BE2C (cell line): ENCODE measurements around the gene VSTM4.

ENCODE experiments used
- DNase-seq: peaks from one replicate; pipeline ENCODE4 v3.0.0-alpha.2; 2020
- H3K27me3 ChIP-seq: fragments of 250-450 bp; sonication (Bioruptor Pico); 2 replicates; pipeline ENCODE4 v1.5.1; 2020; ENCODE audit warnings: mild to moderate bottlenecking
- H3K36me3 ChIP-seq: fragments of 250-450 bp; sonication (Bioruptor Pico); 2 replicates; pipeline ENCODE4 v1.5.1; 2020; ENCODE audit warnings: mild to moderate bottlenecking
- H3K4me1 ChIP-seq: fragments of 250-450 bp; sonication (Bioruptor Pico); 2 replicates; pipeline ENCODE4 v1.5.1; 2020
- H3K4me3 ChIP-seq: 2 replicates; pipeline ENCODE4 v1.5.1; 2011; ENCODE audit warnings: low read depth, low read length
- H3K9me3 ChIP-seq: fragments of 250-450 bp; sonication (Bioruptor Pico); 2 replicates; pipeline ENCODE4 v1.5.1; 2020
- CTCF ChIP-seq: IDR thresholded peaks from 2 replicates; pipeline ENCODE4 v1.5.1; 2012; ENCODE audit warnings: mild to moderate bottlenecking, low read depth, low read length

The VSTM4 gene

GRCh38 chr10:49050366-49050765 lies 65.0 kb downstream of the VSTM4 start:
- H3K4me1 ChIP-seq, result no peaks in the 10 kb centered on the region
- no peaks in the 10 kb centered on the region for H3K36me3 ChIP-seq
- DNase-seq, result no peak
- no peaks in the 10 kb centered on the region for H3K9me3 ChIP-seq
- H3K27me3 ChIP-seq, result no peaks in the 10 kb centered on the region
- no peak overlapping the region for H3K4me3 ChIP-seq
- no peak for TF ChIP-seq CTCF

GRCh38 chr10:49049660-49050059 lies 65.7 kb downstream of the VSTM4 start:
- Histone ChIP-seq H3K36me3 (no peaks in the 10 kb centered on the region), H3K4me1 (no peaks in the 10 kb centered on the region), H3K9me3 (no peaks in the 10 kb centered on the region), H3K27me3 (no peaks in the 10 kb centered on the region), H3K4me3 (no peak overlapping the region)
- no peak for DNase-seq
- no peak for TF ChIP-seq CTCF

GRCh38 chr10:49047128-49047639 lies 68.1 kb downstream of the VSTM4 start:
- Histone ChIP-seq H3K27me3 (no peaks in the 10 kb centered on the region), H3K36me3 (no peaks in the 10 kb centered on the region), H3K4me3 (no peak overlapping the region), H3K4me1 (no peaks in the 10 kb centered on the region), H3K9me3 (no peaks in the 10 kb centered on the region)
- TF ChIP-seq CTCF, result no peak
- DNase-seq, result no peak

GRCh38 chr10:49044293-49045193 lies 70.8 kb downstream of the VSTM4 start:
- no peaks in the 10 kb centered on the region for H3K36me3 ChIP-seq
- H3K27me3 ChIP-seq, result no peaks in the 10 kb centered on the region
- no peak overlapping the region for H3K4me3 ChIP-seq
- H3K4me1 ChIP-seq, result no peaks in the 10 kb centered on the region
- TF ChIP-seq CTCF, result no peak
- DNase-seq, result no peak
- H3K9me3 ChIP-seq, result no peaks in the 10 kb centered on the region

- Histone ChIP-seq H3K9me3 (no peaks in the 10 kb centered on the region), H3K27me3 (no peaks in the 10 kb centered on the region), H3K4me1 (no peaks in the 10 kb centered on the region), H3K36me3 (no peaks in the 10 kb centered on the region), H3K4me3 (no peak overlapping the region)
- DNase-seq, result no peak
- no peak for TF ChIP-seq CTCF
Measured at GRCh38 chr10:49040601-49041000, 74.7 kb downstream of the VSTM4 start.

GRCh38 chr10:49039409-49039808 lies 75.9 kb downstream of the VSTM4 start:
- no peak for DNase-seq
- H3K27me3 ChIP-seq, result no peaks in the 10 kb centered on the region
- TF ChIP-seq CTCF, result no peak
- no peak overlapping the region for H3K4me3 ChIP-seq
- no peaks in the 10 kb centered on the region for H3K9me3 ChIP-seq
- no peaks in the 10 kb centered on the region for H3K4me1 ChIP-seq
- no peaks in the 10 kb centered on the region for H3K36me3 ChIP-seq
